ACHN (cell line): Measurements from ENCODE around the gene WDR86.

Experiments used
- DNase-seq: peaks from one replicate; pipeline ENCODE4 v3.0.0-alpha.2; 2015
- in situ Hi-C: cut with HindIII; loops from 2 replicates; pipeline ENCODE4 v1.10.0; 2017; ENCODE audit warnings: low sequenced_read_pairs, low pct_ligation_motif_present, low pct_unique_long_range_greater_than_20kb

The WDR86 gene

GRCh38 chr7:151398446-151399304 is 11.2 kb downstream of the WDR86 start:
- in situ Hi-C loops = no loop called here
- DNase-seq = no peak

- DNase-seq = no peak
- in situ Hi-C loops = no loop called here
Measured at GRCh38 chr7:151397026-151397425, 12.8 kb downstream of the WDR86 start.

GRCh38 chr7:151396328-151396970 is 13.4 kb downstream of the WDR86 start:
- DNase-seq = no peak
- in situ Hi-C loops = no loop called here

GRCh38 chr7:151395036-151395367 is 14.8 kb downstream of the WDR86 start:
- in situ Hi-C loops = no loop called here
- DNase-seq = no peak

GRCh38 chr7:151394076-151395035 is 15.5 kb downstream of the WDR86 start:
- no peak for DNase-seq
- in situ Hi-C loops = no loop called here

- in situ Hi-C loops = no loop called here
- no peak for DNase-seq
Measured at GRCh38 chr7:151393031-151393977, 16.5 kb downstream of the WDR86 start.

- in situ Hi-C loops = no loop called here
- DNase-seq = no peak
Measured at GRCh38 chr7:151392426-151392825, 17.4 kb downstream of the WDR86 start.

GRCh38 chr7:151392002-151392401 is 17.8 kb downstream of the WDR86 start:
- in situ Hi-C loops = no loop called here
- no peak for DNase-seq

- DNase-seq = no peak
- in situ Hi-C loops = no loop called here
Measured at GRCh38 chr7:151391358-151391730, 18.5 kb downstream of the WDR86 start.

GRCh38 chr7:151390598-151391357 is 19.1 kb downstream of the WDR86 start:
- DNase-seq = no peak
- in situ Hi-C loops = no loop called here

GRCh38 chr7:151389768-151390597 is 19.9 kb downstream of the WDR86 start:
- in situ Hi-C loops = no loop called here
- DNase-seq = no peak

- DNase-seq = no peak
- in situ Hi-C loops = no loop called here
Measured at GRCh38 chr7:151389096-151389767, 20.6 kb downstream of the WDR86 start.

- in situ Hi-C loops = no loop called here
- DNase-seq = no peak
Measured at GRCh38 chr7:151388430-151388829, 21.4 kb downstream of the WDR86 start.

- no peak for DNase-seq
- in situ Hi-C loops = no loop called here
Measured at GRCh38 chr7:151388007-151388297, 21.9 kb downstream of the WDR86 start.

GRCh38 chr7:151387161-151388006 is 22.5 kb downstream of the WDR86 start:
- in situ Hi-C loops = no loop called here
- no peak for DNase-seq
